ENCODE results near the gene CD81. TPM values are rescaled to one million over a fixed set of nuclear protein-coding genes. Genes with fewer than 3 reads are reported as not detected.

The CD81 gene
- total RNA-seq, 1 experiment from 2014 or later: 416 TPM

DNA sequence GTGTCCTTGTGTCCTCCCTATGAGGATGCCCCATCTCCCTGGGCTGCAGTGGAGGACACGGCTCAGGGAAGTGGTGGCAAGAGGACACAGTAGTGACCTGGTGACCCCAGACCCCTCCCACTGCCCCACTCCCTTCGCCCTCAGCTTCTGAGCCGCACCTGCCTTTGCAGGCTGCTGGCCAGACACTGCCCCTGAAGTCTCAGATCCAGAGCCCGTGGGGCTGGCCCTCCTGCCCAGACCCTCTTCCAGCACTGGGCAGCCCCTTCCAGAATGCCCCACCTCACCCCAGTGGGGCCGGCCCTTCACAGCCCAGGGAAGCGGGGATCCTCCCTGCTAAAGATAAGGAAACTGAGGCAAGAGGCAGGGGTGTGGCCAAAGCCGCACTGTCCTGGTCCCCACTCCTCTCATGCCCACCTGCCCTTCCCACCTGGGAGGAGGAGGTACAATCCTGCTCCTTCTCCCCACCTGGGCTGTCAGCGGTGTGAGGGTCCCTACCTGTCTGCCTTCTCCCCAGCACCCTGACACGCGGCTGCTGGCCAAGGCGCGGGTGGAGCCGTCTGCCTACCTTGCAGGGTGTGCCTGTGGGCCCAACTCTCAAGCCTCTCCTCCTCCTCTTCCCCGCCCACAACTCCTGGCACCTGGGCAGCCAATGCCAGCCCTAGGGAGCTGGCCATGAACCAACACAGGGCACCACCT is 49.9 kb downstream of the CD81 start:
- H3K27me3 ChIP-seq (ENCODE audit: control insufficient read depth, insufficient read depth, low read length): no peaks in the 10 kb centered on the region
- ATAC-seq (no peak), DNase-seq (ENCODE audit: low read depth, low spot score) (no peak)
- CTCF ChIA-PET: interaction anchor here (0.9 to 1.4 kb wide), 4 partner anchors 10 to 105 kb away, joined by 3 to 15 read pairs (median 6); no protein-coding TSS in a partner anchor
- no peak overlapping the region for H3K27ac ChIP-seq (ENCODE audit: low read length)
- H3K9me3 ChIP-seq (ENCODE audit: control insufficient read depth, insufficient read depth, low read depth, low read length): no peaks in the 10 kb centered on the region
- intact Hi-C loops (cut with micrococcal nuclease; ENCODE audit: unreplicated experiment): loop anchor here (5.0 kb wide), 1 partner anchor 460 kb away; the partner anchor contains the start of gene CDKN1C
- POLR2A ChIA-PET: no interaction called here
- BruUV-seq (replicated peaks): no TSS peak
- H3K4me3 ChIP-seq (ENCODE audit: low read depth in 2 of 2, low read length in 2 of 2): no peak overlapping the region
- no peaks in the 10 kb centered on the region for H3K36me3 ChIP-seq (ENCODE audit: control insufficient read depth, insufficient read depth, low read length)
- TF ChIP-seq TCF7L2 (IDR thresholded peaks at IDR 0.05; ENCODE audit: low read depth, low read length) (no peak), REST (IDR thresholded peaks at IDR 0.05; ENCODE audit: insufficient read depth in 1 of 2, low read depth in 2 of 2, low read length in 1 of 2) (no peak), POLR2AphosphoS5 (IDR thresholded peaks at IDR 0.05; ENCODE audit: low read depth, low read length) (no peak), SIN3A (IDR thresholded peaks at IDR 0.05; ENCODE audit: borderline replicate concordance, insufficient read depth, low read depth, low read length) (no peak)
- TF ChIP-seq, protein P1, sequence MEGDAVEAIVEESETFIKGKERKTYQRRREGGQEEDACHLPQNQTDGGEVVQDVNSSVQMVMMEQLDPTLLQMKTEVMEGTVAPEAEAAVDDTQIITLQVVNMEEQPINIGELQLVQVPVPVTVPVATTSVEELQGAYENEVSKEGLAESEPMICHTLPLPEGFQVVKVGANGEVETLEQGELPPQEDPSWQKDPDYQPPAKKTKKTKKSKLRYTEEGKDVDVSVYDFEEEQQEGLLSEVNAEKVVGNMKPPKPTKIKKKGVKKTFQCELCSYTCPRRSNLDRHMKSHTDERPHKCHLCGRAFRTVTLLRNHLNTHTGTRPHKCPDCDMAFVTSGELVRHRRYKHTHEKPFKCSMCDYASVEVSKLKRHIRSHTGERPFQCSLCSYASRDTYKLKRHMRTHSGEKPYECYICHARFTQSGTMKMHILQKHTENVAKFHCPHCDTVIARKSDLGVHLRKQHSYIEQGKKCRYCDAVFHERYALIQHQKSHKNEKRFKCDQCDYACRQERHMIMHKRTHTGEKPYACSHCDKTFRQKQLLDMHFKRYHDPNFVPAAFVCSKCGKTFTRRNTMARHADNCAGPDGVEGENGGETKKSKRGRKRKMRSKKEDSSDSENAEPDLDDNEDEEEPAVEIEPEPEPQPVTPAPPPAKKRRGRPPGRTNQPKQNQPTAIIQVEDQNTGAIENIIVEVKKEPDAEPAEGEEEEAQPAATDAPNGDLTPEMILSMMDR (IDR thresholded peaks at IDR 0.05): no peak
- H3K4me1 ChIP-seq (ENCODE audit: control insufficient read depth, insufficient read depth, low read length): no peaks in the 10 kb centered on the region
- in situ Hi-C loops (cut with HindIII; ENCODE audit: low pct_unique_long_range_greater_than_20kb, low sequenced_read_pairs): no loop called here

DNA sequence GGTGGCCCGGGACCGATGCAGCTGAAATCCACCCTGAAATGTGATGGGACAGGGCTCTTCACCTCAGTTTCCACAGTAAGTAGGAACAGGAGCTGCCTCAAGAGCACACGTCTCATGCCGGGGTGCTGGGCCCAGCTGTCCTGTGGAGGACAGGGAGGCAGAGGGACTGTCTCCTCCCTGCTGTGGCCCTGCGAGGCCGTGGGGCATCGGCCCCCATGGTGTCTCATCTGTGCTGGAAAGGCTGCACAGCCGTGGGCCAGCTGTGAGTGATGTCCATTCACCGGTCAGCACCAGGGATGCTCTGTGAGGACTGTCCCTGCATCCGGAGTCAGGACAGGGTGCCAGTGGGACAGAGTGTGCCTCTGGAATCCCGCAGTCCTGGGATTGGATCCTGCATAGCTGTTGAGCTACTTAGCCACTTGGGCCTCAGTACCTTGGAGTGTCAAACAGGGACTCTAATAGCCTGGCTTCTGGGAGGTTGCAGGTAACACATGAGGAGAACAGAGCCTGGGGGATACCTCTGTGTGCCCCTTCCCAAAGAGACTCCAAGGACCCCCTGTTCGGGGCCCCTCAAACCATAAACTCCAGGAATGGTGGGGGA is 50.7 kb downstream of the CD81 start:
- Histone ChIP-seq H3K27ac (ENCODE audit: low read length) (no peak overlapping the region), H3K36me3 (ENCODE audit: control insufficient read depth, insufficient read depth, low read length) (no peaks in the 10 kb centered on the region), H3K4me3 (ENCODE audit: low read depth in 2 of 2, low read length in 2 of 2) (no peak overlapping the region), H3K4me1 (ENCODE audit: control insufficient read depth, insufficient read depth, low read length) (no peaks in the 10 kb centered on the region), H3K27me3 (ENCODE audit: control insufficient read depth, insufficient read depth, low read length) (no peaks in the 10 kb centered on the region), H3K9me3 (ENCODE audit: control insufficient read depth, insufficient read depth, low read depth, low read length) (no peaks in the 10 kb centered on the region)
- in situ Hi-C loops (cut with HindIII; ENCODE audit: low pct_unique_long_range_greater_than_20kb, low sequenced_read_pairs): no loop called here
- BruUV-seq (replicated peaks): no TSS peak
- intact Hi-C loops (cut with micrococcal nuclease; ENCODE audit: unreplicated experiment): loop anchor here (1.0 to 5.0 kb wide), 2 partner anchors 103 to 459 kb away; partner anchors contain the start of gene CDKN1C
- ChIA-PET CTCF (interaction anchor here (0.6 to 1.4 kb wide), 4 partner anchors 11 to 122 kb away, joined by 3 to 15 read pairs (median 6); no protein-coding TSS in a partner anchor), POLR2A (no interaction called here)
- DNase-seq (ENCODE audit: low read depth, low spot score) (no peak), ATAC-seq (peak; percentile 54)
- TF ChIP-seq TCF7L2 (IDR thresholded peaks at IDR 0.05; ENCODE audit: low read depth, low read length) (no peak), POLR2AphosphoS5 (IDR thresholded peaks at IDR 0.05; ENCODE audit: low read depth, low read length) (no peak), SIN3A (IDR thresholded peaks at IDR 0.05; ENCODE audit: borderline replicate concordance, insufficient read depth, low read depth, low read length) (no peak)
- TF ChIP-seq, protein P1 (IDR thresholded peaks at IDR 0.05): 0 out of 2 replicates have a peak, but pooled peaks have one; percentile 72
